ENCODE results near the gene TCAP. TPM values are rescaled to one million over a fixed set of nuclear protein-coding genes. Genes with fewer than 3 reads are reported as not detected.

TCAP gene
- total and polyA plus RNA-seq, 4 donors = 0.82 to 1.4 (median 1.2) TPM

DNA sequence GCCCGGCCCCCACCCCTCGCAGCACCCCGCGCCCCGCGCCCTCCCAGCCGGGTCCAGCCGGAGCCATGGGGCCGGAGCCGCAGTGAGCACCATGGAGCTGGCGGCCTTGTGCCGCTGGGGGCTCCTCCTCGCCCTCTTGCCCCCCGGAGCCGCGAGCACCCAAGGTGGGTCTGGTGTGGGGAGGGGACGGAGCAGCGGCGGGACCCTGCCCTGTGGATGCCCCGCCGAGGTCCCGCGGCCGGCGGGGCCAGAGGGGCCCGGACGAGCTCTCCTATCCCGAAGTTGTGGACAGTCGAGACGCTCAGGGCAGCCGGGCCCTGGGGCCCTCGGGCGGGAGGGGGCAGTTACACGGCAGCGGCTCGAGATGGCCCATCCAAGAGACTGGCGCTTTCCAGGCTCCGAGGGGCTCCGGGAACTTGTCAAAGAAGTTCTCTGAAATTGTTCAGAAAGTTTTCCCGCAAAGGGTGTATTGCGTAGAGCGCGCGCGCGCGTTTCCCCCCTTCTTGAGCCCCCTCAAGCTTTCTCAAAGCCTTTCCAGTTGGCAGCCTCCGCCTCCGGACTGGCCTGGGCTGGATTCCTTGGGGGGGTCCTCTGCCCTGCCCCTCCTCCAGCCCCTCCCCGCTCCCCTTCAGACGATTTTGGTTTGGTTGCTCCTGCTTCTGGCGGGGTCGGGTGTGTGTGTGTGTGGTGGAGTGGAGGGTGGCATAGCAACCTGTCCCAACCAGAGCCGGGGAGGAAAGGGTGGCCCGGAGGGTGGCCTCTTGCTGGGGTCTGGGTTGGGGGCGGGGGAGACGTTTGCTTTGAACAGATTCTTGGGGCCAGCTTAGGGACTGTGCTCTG is 35.2 kb downstream of the TCAP start:
- peak; percentile 88 to 93 (median 89) for DNase-seq
- peaks cover 3 to 34% (median 15%) of the 10 kb centered on the region in 5 donors for H3K4me1 ChIP-seq (ENCODE audit: control insufficient read depth in 5 of 5, insufficient read depth in 5 of 5, low read length in 5 of 5)

DNA sequence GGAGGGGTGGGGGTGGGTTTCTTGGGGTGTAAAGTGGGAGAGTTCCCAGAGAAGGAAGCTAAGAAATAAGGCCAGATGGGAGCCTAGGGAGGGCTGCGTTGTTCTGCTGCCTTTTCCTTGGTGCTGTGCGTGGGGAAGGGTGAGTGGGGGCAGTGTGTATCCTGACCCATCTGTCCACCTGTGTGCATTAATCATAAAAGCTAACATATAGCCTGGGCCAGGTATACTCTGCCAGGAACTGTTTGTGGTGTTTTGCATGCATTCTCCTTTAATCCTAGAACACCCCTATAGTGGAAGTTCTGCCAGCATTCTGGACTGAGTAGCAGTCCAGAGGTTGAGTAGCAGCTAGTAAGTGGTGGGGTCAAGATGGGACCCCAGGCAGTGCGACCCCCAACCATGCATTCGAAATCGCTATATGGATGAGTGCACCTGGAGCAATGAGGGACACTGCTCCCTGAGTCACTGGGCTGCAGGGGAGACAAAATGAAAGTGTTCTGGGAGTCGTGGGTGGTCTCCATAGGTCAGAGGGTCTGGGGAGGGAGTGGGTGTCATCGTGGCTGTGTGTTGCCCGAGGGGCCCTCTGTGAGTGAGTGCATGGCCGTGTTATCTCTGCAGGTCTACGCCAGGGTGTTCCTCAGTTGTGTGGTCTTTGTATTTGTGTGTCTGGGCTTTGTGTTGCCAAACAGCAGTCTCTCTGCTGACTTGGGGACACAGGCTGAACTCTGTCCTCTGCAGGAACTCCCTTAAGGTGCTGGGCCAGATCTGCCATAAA is 36.0 kb downstream of the TCAP start:
- Histone ChIP-seq H3K27ac (ENCODE audit: low read depth in 1 of 2, low read length in 1 of 2) (peak overlapping the region; percentile 40 to 94), H3K4me3 (peak overlapping the region; percentile 26), H3K9me3 (ENCODE audit: control insufficient read depth in 4 of 4, insufficient read depth in 3 of 4, low read length in 3 of 4) (no peaks in the 10 kb centered on the region), H3K27me3 (ENCODE audit: control insufficient read depth in 3 of 3, insufficient read depth in 3 of 3, low read length in 2 of 3) (no peaks in the 10 kb centered on the region), H3K9ac (ENCODE audit: insufficient read depth in 1 of 2, low read length in 2 of 2) (peak overlapping the region; percentile 68 to 84), H3K4me1 (ENCODE audit: control insufficient read depth in 5 of 5, insufficient read depth in 5 of 5, low read length in 5 of 5) (peaks cover 3 to 41% (median 18%) of the 10 kb centered on the region in 5 donors), H3K36me3 (ENCODE audit: control insufficient read depth in 4 of 4, insufficient read depth in 4 of 4, low read length in 4 of 4) (peaks cover 0 to 4% (median under 1%) of the 10 kb centered on the region in 4 donors)
- TF ChIP-seq CTCF (IDR thresholded peaks at IDR 0.05; ENCODE audit: control extremely low read depth, extremely low read depth) = no peak
- DNase-seq (no peak), ATAC-seq (ENCODE audit: insufficient read depth, low FRiP score) (no peak)
- WGBS, 2 donors = 46 to 48% methylated on average over 10 of the region's 10 CpGs

More for the DNA sequence above, 35.2 kb downstream of the TCAP start:
- no peak for TF ChIP-seq CTCF (IDR thresholded peaks at IDR 0.05; ENCODE audit: control extremely low read depth, extremely low read depth)
- Histone ChIP-seq H3K27me3 (ENCODE audit: control insufficient read depth in 3 of 3, insufficient read depth in 3 of 3, low read length in 2 of 3) (no peaks in the 10 kb centered on the region), H3K27ac (ENCODE audit: low read depth in 1 of 2, low read length in 1 of 2) (peak overlapping the region; percentile 88 to 94), H3K9me3 (ENCODE audit: control insufficient read depth in 4 of 4, insufficient read depth in 3 of 4, low read length in 3 of 4) (no peaks in the 10 kb centered on the region), H3K36me3 (ENCODE audit: control insufficient read depth in 4 of 4, insufficient read depth in 4 of 4, low read length in 4 of 4) (peaks cover 0 to 4% (median 2%) of the 10 kb centered on the region in 4 donors), H3K4me3 (peak overlapping the region; percentile 76), H3K9ac (ENCODE audit: insufficient read depth in 1 of 2, low read length in 2 of 2) (peak overlapping the region in 1 of 2 donors; percentile 84)
- peak; percentile 28 for ATAC-seq (ENCODE audit: insufficient read depth, low FRiP score)
- 1 to 2% methylated on average over 45 to 57 of the region's 57 CpGs for WGBS, 2 donors

GRCh38 chr17:39701784-39702422 is 36.8 kb downstream of the TCAP start:
- WGBS, 2 donors = 77 to 80% methylated on average over 4 of the region's 4 CpGs
- ATAC-seq (ENCODE audit: insufficient read depth, low FRiP score) (no peak), DNase-seq (no peak)
- Histone ChIP-seq H3K36me3 (ENCODE audit: control insufficient read depth in 4 of 4, insufficient read depth in 4 of 4, low read length in 4 of 4) (peaks cover 0 to 6% (median under 1%) of the 10 kb centered on the region in 4 donors), H3K4me3 (no peak overlapping the region), H3K4me1 (ENCODE audit: control insufficient read depth in 5 of 5, insufficient read depth in 5 of 5, low read length in 5 of 5) (peaks cover 3 to 47% (median 20%) of the 10 kb centered on the region in 5 donors), H3K9me3 (ENCODE audit: control insufficient read depth in 4 of 4, insufficient read depth in 3 of 4, low read length in 3 of 4) (no peaks in the 10 kb centered on the region), H3K27ac (ENCODE audit: low read depth in 1 of 2, low read length in 1 of 2) (peak overlapping the region in 1 of 2 donors; percentile 40), H3K27me3 (ENCODE audit: control insufficient read depth in 3 of 3, insufficient read depth in 3 of 3, low read length in 2 of 3) (no peaks in the 10 kb centered on the region), H3K9ac (ENCODE audit: insufficient read depth in 1 of 2, low read length in 2 of 2) (peak overlapping the region in 1 of 2 donors; percentile 14)
- no peak for TF ChIP-seq CTCF (IDR thresholded peaks at IDR 0.05; ENCODE audit: control extremely low read depth, extremely low read depth)

All from lung (tissue), 12 donors.